Coronary artery (tissue), 2 donors: Measurements from ENCODE around the gene UBP1.

ENCODE experiments used
- DNase-seq: peaks from one replicate; pipeline ENCODE4 v3.0.0-alpha.2; 2017; ENCODE audit warnings: low spot score
- H3K27ac ChIP-seq, 2 donors: fragments of 200-600 bp; sonication (generic); one replicate each; pipeline ENCODE4 v1.5.1; 2016 to 2019
- H3K4me3 ChIP-seq: fragments of 200-600 bp; sonication (generic); 2 replicates; pipeline ENCODE4 v1.5.1; 2016; ENCODE audit warnings: mild to moderate bottlenecking, moderate library complexity
- TF ChIP-seq, protein P1 (sequence below): fragments of 200-600 bp; sonication (generic); IDR thresholded peaks from one replicate; pipeline ENCODE4 v1.5.1; 2019; ENCODE audit warnings: antibody characterized with exemption

UBP1 gene

DNA sequence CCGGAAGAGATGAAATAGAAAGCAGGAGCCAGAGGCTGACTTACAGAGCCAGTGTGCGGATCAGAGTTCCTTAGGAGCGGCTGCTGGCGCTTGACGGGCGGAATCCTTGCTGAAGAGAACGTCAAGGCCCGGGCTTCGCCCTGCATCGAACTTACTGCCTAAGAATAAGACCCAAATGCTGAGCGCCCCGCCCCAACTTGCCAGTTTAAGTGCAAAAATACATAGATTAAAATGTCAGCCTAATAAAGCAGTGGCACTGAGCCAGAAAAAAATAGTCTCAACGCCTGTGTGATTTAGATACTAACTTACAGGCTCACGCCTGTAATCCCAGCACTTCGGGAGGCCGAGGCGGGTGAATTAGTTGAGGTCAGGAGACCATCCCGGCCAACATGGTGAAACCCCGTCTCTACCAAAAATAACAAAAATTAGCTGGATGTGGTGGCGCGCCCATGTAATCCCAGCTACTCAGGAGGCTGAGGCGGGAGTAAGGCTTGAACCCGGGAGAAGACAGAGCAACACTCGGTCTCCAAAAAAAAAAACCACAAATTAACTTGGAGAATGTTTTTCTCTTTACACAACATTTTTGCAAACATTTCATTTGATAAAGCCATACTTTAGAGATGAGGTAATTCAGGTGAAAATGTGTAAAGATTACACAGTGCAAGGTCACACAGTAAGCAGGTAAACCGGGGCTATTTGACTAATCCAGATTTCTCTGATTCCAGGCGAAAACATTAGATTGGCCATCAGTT, 1.2 kb upstream of the UBP1 start:
- no peak for DNase-seq
- peak overlapping the region; percentile 99 for H3K4me3 ChIP-seq
- TF ChIP-seq, protein P1, sequence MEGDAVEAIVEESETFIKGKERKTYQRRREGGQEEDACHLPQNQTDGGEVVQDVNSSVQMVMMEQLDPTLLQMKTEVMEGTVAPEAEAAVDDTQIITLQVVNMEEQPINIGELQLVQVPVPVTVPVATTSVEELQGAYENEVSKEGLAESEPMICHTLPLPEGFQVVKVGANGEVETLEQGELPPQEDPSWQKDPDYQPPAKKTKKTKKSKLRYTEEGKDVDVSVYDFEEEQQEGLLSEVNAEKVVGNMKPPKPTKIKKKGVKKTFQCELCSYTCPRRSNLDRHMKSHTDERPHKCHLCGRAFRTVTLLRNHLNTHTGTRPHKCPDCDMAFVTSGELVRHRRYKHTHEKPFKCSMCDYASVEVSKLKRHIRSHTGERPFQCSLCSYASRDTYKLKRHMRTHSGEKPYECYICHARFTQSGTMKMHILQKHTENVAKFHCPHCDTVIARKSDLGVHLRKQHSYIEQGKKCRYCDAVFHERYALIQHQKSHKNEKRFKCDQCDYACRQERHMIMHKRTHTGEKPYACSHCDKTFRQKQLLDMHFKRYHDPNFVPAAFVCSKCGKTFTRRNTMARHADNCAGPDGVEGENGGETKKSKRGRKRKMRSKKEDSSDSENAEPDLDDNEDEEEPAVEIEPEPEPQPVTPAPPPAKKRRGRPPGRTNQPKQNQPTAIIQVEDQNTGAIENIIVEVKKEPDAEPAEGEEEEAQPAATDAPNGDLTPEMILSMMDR: no peak
- peak overlapping the region; percentile 92 to 99 for H3K27ac ChIP-seq

DNA sequence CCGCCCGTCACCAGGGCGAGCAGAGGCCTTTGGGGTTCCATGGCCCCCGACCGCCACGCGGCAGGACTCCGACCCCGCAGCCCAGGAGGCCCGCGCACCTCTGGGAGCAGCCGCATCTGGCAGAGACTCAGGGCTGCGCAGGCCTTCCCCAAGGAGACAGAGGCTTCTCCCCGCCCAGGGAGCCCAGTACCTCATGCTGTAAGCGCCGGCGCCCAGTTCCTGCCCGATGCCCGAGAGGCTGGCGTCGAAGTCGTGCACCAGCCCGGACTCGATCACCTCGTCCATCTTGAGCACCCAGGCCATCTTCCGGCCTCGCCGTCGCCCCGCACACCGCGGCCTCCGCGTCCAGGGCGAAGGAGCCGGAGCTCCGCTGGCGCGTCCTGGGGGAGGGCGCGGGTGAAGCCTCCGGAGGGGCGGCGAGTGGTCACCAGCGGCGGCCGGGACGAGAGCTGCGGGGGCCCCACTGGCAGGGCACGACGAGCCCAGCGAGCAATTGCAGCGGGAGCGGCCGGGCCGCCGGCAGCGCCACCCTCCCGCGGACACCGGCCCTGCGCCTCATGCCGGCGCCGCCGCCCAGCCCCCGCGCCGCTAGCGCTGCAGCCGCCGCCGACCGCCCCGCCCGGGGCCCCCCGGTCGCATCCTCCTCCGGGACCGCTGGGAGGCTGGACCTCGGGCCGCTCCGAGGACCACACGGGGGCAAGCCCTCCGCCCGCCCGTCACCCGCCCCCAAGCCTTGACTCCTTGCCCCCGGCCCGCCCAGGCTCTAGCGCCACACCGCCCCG, 468 bp downstream of the UBP1 start:
- Histone ChIP-seq H3K4me3 (peak overlapping the region; percentile 99), H3K27ac (peak overlapping the region; percentile 92 to 99)
- TF ChIP-seq, protein P1: no peak
- DNase-seq: peak; percentile 83

- Histone ChIP-seq H3K4me3 (peak overlapping the region; percentile 99), H3K27ac (peak overlapping the region; percentile 92 to 99)
- TF ChIP-seq, protein P1: no peak
- no peak for DNase-seq
Measured at GRCh38 chr3:33438881-33439545, 1.2 kb downstream of the UBP1 start.

- Histone ChIP-seq H3K27ac (peak overlapping the region; percentile 68 to 92), H3K4me3 (peak overlapping the region; percentile 99)
- DNase-seq: no peak
- TF ChIP-seq, protein P1: no peak
Measured at GRCh38 chr3:33438284-33438668, 1.9 kb downstream of the UBP1 start.

GRCh38 chr3:33437556-33438283, 2.5 kb downstream of the UBP1 start:
- DNase-seq: no peak
- peak overlapping the region; percentile 99 for H3K4me3 ChIP-seq
- TF ChIP-seq, protein P1: no peak
- H3K27ac ChIP-seq: peak overlapping the region; percentile 68 to 92

- no peak overlapping the region for H3K27ac ChIP-seq
- no peak overlapping the region for H3K4me3 ChIP-seq
- TF ChIP-seq, protein P1: no peak
- no peak for DNase-seq
Measured at GRCh38 chr3:33433843-33434242, 6.4 kb downstream of the UBP1 start.
